Neural cell (in vitro differentiated cells): ENCODE results near the gene TNS1. TPM values are rescaled to one million over a fixed set of nuclear protein-coding genes. Genes with fewer than 3 reads are reported as not detected.

Source experiments
- H2AFZ ChIP-seq: fragments of 200-600, 300-800 bp; sonication (generic), shearing (Covaris generic); 2 replicates; pipeline ENCODE4 v1.6.0; 2014; ENCODE audit warnings: low read depth, mild to moderate bottlenecking, antibody characterized with exemption, low read length, moderate library complexity
- H3F3A ChIP-seq: fragments of 200-600 bp; shearing (Covaris generic); 2 replicates; pipeline ENCODE4 v1.6.1; 2016; ENCODE audit warnings: mild to moderate bottlenecking, moderate library complexity, mixed read lengths, antibody characterized with exemption, low read length; ENCODE audit not compliant: insufficient read depth, poor library complexity, severe bottlenecking
- H3K27ac ChIP-seq: fragments of 200-600, 300-800 bp; sonication (generic), shearing (Covaris generic); 2 replicates; pipeline ENCODE4 v1.5.1; 2014; ENCODE audit warnings: mild to moderate bottlenecking, low read length, moderate library complexity
- H3K27me3 ChIP-seq: fragments of 300-800, 200-600 bp; sonication (generic), shearing (Covaris generic); 2 replicates; pipeline ENCODE4 v1.6.0; 2014; ENCODE audit warnings: mild to moderate bottlenecking, low read depth, low read length, moderate library complexity; ENCODE audit not compliant: insufficient read depth
- H3K36me3 ChIP-seq: fragments of 300-800, 200-600 bp; sonication (generic), shearing (Covaris generic); 2 replicates; pipeline ENCODE4 v1.5.1; 2014; ENCODE audit warnings: mild to moderate bottlenecking, antibody characterized with exemption, low read length, moderate library complexity; ENCODE audit not compliant: insufficient read depth
- H3K4me2 ChIP-seq: fragments of 300-800, 200-600 bp; sonication (generic), shearing (Covaris generic); 2 replicates; pipeline ENCODE4 v1.6.0; 2014; ENCODE audit warnings: mild to moderate bottlenecking, low read length
- H3K4me3 ChIP-seq: fragments of 300-800, 200-600 bp; sonication (generic), shearing (Covaris generic); 2 replicates; pipeline ENCODE4 v1.5.1; 2014; ENCODE audit warnings: mild to moderate bottlenecking, low read length, moderate library complexity
- H3K79me2 ChIP-seq: fragments of 200-600 bp; shearing (Covaris generic); replicated peaks from 2 replicates; pipeline ENCODE4 v1.6.0; 2014; ENCODE audit warnings: mild to moderate bottlenecking, low read length, moderate library complexity; ENCODE audit not compliant: insufficient read depth
- H3K9ac ChIP-seq: fragments of 300-800, 200-600 bp; sonication (generic), shearing (Covaris generic); 2 replicates; pipeline ENCODE4 v1.6.1; 2016; ENCODE audit warnings: mild to moderate bottlenecking, low read length, mixed read lengths
- H3K9me2 ChIP-seq: fragments of 200-600 bp; shearing (Covaris generic); 2 replicates; pipeline ENCODE4 v1.6.1; 2016; ENCODE audit warnings: mild to moderate bottlenecking, low read length, mixed read lengths; ENCODE audit not compliant: insufficient read depth
- H3K9me3 ChIP-seq: fragments of 200-600, 300-800 bp; sonication (generic), shearing (Covaris generic); 2 replicates; pipeline ENCODE4 v1.6.1; 2016; ENCODE audit warnings: mild to moderate bottlenecking, mixed run types, low read length, moderate library complexity, mixed read lengths
- H4K20me1 ChIP-seq: fragments of 200-600 bp; shearing (Covaris generic); 2 replicates; pipeline ENCODE4 v1.6.1; 2016; ENCODE audit warnings: mild to moderate bottlenecking, mixed run types; ENCODE audit not compliant: insufficient read depth
- EP300 ChIP-seq: fragments of 450-650 bp; conservative IDR thresholded peaks from 2 replicates; pipeline ENCODE4 v1.6.1; 2014; ENCODE audit warnings: antibody characterized with exemption, mild to moderate bottlenecking, moderate library complexity; ENCODE audit not compliant: poor library complexity, severe bottlenecking
- EZH2 ChIP-seq: fragments of 200-600, 300-800 bp; shearing (Covaris generic), sonication (generic); IDR thresholded peaks from 2 replicates; pipeline ENCODE4 v1.6.1; 2014; ENCODE audit warnings: antibody characterized with exemption, low read length, borderline replicate concordance, mild to moderate bottlenecking; ENCODE audit not compliant: insufficient read depth, poor library complexity, severe bottlenecking
- MXI1 ChIP-seq: fragments of 450-650 bp; conservative IDR thresholded peaks from 2 replicates; pipeline ENCODE4 v1.6.1; 2014; ENCODE audit warnings: antibody characterized with exemption, mild to moderate bottlenecking; ENCODE audit not compliant: poor library complexity, severe bottlenecking
- POLR2AphosphoS5 ChIP-seq: IDR thresholded peaks from 2 replicates; pipeline ENCODE4 v1.6.1; 2012
- RAD21 ChIP-seq: fragments of 450-650 bp; conservative IDR thresholded peaks from 2 replicates; pipeline ENCODE4 v1.6.1; 2014; ENCODE audit warnings: antibody characterized with exemption, mild to moderate bottlenecking, moderate library complexity
- SMC3 ChIP-seq: fragments of 450-650 bp; conservative IDR thresholded peaks from 2 replicates; pipeline ENCODE4 v1.6.1; 2014; ENCODE audit warnings: antibody characterized with exemption, mild to moderate bottlenecking, moderate library complexity; ENCODE audit not compliant: poor library complexity
- TAF1 ChIP-seq: IDR thresholded peaks from 2 replicates; pipeline ENCODE4 v1.6.1; 2012; ENCODE audit warnings: low read depth
- polyA plus RNA-seq: library from polyadenylated mRNA; depleted of rRNA; stranded (reverse); fragments of >200 nt; gene quantifications from 2 replicates; pipeline ENCODE4 v1.2.3, GENCODE V29; 2014
- TF ChIP-seq, protein P1 (sequence below): IDR thresholded peaks from 2 replicates; pipeline ENCODE4 v1.6.1; 2012; ENCODE audit warnings: borderline replicate concordance
- TF ChIP-seq, protein P2 (sequence below): fragments of 450-650 bp; IDR thresholded peaks from 2 replicates; pipeline ENCODE4 v1.5.1; 2014; ENCODE audit warnings: antibody characterized with exemption, mild to moderate bottlenecking, moderate library complexity; ENCODE audit not compliant: poor library complexity, severe bottlenecking

Gene TNS1
- polyA plus RNA-seq, 1 donor from 2014 or later = 1.5 TPM

DNA sequence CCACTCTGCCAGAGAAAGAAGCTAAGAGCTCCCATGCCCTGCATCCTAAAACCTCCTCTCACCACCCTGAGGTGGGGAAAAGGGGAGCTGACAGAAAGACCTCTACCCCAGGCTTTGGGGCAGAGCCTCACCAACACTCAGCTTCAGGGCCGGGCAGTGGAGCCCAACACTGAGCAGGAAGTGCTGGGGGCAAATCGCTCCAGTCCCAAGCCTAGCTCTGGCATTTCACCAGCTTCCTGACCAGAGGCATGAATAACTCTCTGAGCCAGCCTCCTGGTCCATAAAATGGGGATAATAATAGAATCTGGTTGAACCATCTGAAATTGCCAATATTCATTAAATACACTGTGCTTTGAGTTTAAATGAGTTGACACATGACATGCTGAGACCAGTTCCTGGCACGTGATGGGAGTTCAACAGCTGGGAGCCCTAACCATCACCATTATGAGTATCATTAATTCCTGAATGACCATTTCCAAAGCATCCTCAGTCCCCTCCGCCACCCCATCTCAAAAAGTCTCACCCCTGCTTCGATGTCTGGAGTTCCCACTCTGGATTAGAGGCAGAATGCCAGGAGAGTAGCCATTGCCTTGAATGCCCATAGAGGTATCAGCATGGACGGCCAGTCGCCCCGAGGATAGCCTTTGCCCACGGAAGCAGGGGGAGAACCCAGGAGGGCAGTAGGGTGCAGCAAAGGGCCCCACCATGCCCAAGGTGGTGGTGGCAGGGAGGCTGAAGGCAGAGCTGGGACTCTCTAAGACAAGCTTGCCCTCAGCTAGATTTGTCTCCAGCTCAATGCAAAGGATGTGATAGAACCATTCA is 153.4 kb downstream of the TNS1 start:
- Histone ChIP-seq H3K27me3 (no peaks in the 10 kb centered on the region), H4K20me1 (no peaks in the 10 kb centered on the region), H3K4me2 (no peak overlapping the region), H2AFZ (no peak overlapping the region), H3K9ac (no peak overlapping the region), H3K4me3 (no peak overlapping the region), H3F3A (no peaks in the 10 kb centered on the region), H3K9me3 (no peaks in the 10 kb centered on the region), H3K79me2 (no peaks in the 10 kb centered on the region), H3K9me2 (no peaks in the 10 kb centered on the region), H3K27ac (no peak overlapping the region), H3K36me3 (no peaks in the 10 kb centered on the region)
- TF ChIP-seq MXI1 = no peak
- TF ChIP-seq, protein P1, sequence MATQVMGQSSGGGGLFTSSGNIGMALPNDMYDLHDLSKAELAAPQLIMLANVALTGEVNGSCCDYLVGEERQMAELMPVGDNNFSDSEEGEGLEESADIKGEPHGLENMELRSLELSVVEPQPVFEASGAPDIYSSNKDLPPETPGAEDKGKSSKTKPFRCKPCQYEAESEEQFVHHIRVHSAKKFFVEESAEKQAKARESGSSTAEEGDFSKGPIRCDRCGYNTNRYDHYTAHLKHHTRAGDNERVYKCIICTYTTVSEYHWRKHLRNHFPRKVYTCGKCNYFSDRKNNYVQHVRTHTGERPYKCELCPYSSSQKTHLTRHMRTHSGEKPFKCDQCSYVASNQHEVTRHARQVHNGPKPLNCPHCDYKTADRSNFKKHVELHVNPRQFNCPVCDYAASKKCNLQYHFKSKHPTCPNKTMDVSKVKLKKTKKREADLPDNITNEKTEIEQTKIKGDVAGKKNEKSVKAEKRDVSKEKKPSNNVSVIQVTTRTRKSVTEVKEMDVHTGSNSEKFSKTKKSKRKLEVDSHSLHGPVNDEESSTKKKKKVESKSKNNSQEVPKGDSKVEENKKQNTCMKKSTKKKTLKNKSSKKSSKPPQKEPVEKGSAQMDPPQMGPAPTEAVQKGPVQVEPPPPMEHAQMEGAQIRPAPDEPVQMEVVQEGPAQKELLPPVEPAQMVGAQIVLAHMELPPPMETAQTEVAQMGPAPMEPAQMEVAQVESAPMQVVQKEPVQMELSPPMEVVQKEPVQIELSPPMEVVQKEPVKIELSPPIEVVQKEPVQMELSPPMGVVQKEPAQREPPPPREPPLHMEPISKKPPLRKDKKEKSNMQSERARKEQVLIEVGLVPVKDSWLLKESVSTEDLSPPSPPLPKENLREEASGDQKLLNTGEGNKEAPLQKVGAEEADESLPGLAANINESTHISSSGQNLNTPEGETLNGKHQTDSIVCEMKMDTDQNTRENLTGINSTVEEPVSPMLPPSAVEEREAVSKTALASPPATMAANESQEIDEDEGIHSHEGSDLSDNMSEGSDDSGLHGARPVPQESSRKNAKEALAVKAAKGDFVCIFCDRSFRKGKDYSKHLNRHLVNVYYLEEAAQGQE = no peak
- TF ChIP-seq POLR2AphosphoS5 = no peak
- TF ChIP-seq EZH2 = no peak
- TF ChIP-seq, protein P2, sequence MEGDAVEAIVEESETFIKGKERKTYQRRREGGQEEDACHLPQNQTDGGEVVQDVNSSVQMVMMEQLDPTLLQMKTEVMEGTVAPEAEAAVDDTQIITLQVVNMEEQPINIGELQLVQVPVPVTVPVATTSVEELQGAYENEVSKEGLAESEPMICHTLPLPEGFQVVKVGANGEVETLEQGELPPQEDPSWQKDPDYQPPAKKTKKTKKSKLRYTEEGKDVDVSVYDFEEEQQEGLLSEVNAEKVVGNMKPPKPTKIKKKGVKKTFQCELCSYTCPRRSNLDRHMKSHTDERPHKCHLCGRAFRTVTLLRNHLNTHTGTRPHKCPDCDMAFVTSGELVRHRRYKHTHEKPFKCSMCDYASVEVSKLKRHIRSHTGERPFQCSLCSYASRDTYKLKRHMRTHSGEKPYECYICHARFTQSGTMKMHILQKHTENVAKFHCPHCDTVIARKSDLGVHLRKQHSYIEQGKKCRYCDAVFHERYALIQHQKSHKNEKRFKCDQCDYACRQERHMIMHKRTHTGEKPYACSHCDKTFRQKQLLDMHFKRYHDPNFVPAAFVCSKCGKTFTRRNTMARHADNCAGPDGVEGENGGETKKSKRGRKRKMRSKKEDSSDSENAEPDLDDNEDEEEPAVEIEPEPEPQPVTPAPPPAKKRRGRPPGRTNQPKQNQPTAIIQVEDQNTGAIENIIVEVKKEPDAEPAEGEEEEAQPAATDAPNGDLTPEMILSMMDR = no peak
- TF ChIP-seq TAF1 = no peak
- TF ChIP-seq RAD21 = no peak
- no peak for TF ChIP-seq EP300
- no peak for TF ChIP-seq SMC3

DNA sequence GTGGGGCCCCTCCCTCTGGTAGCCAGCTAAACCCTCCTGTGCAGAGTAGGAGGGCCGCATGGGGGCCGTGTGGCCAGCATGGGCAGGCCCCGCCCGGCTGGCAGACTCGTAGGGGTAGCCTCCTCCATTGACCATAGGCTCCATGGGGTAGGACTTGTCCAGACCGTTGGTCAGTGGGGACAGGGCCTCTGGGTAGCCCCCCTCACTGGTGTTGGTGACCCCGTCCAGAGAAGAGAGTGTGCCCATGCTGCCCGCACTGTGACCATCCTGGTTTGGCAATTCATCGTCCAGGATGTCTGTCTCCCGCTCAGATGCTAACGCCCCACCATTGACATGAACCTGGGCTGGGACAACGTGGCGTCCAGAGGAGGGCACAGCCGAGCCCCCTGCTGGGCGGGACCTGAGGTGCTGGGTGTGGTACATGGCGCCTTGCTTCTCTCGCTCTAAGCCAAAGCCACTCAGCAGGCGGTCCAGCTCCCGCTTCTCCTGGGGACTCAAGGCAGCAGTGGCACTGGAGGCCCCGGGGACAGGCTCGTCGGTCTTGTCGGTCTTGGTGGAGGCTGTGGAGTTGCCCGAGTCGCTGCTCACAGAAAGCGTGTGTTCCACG is 154.3 kb downstream of the TNS1 start:
- no peaks in the 10 kb centered on the region for H3K27me3 ChIP-seq
- no peak overlapping the region for H3K27ac ChIP-seq
- H4K20me1 ChIP-seq = no peaks in the 10 kb centered on the region
- H3K9ac ChIP-seq = no peak overlapping the region
- H3K36me3 ChIP-seq = no peaks in the 10 kb centered on the region
- peaks cover 3% of the 10 kb centered on the region for H3K9me3 ChIP-seq
- H3K79me2 ChIP-seq = no peaks in the 10 kb centered on the region
- H2AFZ ChIP-seq = no peak overlapping the region
- no peaks in the 10 kb centered on the region for H3F3A ChIP-seq
- H3K9me2 ChIP-seq = no peaks in the 10 kb centered on the region
- H3K4me2 ChIP-seq = no peak overlapping the region
- TF ChIP-seq POLR2AphosphoS5 (no peak), SMC3 (no peak), EZH2 (no peak), EP300 (no peak), TAF1 (no peak), MXI1 (no peak)
- TF ChIP-seq, protein P1 = no peak
- TF ChIP-seq, protein P2 = no peak
- H3K4me3 ChIP-seq = no peak overlapping the region
